ENCODE measurements around the gene CCDC71. TPM values are rescaled to one million over a fixed set of nuclear protein-coding genes. Genes with fewer than 3 reads are reported as not detected.

CCDC71 gene
- total and polyA plus RNA-seq, 9 of the 15 experiments (the other 6 are each of a cell fraction or from before 2014, with no cell fraction given), result 0.13 to 19.3 (median 14.3) TPM

DNA sequence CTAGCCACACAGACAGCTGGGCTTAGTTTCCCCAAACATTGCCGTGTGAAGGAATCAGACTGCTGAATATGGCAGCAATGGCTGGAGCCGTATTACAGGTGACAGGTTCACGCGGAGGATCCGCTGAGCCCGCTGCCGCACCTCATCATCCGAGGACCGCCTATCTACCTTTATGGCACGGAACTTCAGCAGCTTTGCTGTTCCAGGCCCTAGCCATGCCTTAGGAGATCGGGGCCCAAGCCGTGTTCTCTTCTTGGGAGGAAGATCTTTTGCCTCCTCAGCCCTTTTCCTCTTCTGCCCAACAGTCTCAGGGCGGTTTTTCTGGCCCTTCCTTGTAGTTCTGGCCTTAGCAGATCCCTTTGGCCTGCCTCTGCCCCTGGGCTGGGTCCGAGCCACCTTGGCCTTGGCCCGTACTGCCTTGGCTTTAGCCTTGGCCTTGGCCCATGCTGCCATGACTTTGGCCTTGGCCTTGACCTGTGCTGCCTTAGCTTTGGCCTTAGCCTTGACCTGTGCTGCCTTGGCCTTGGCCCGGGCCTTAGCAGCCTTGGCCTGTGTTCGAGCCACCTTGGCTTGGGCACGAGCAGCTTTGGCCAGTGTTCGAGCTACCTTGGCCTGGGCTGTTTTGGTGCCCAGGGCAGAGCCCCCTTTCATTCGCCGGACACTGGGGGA lies 3.2 kb downstream of the CCDC71 start:
- intact Hi-C loops (cut with micrococcal nuclease) (loop anchor here (10.0 kb wide), 1 partner anchor 138 kb away; the partner anchor contains the start of genes IMPDH2 and NDUFAF3), in situ Hi-C loops (cut with MboI) (loop anchor here (25.0 kb wide), 1 partner anchor 274 kb away; the partner anchor contains the start of gene NICN1)
- Histone ChIP-seq H3K79me2 (ENCODE audit: control insufficient read depth, insufficient read depth, low read length) (peaks cover 26% of the 10 kb centered on the region), H3K36me3 (ENCODE audit: control insufficient read depth, insufficient read depth, low read length) (peaks cover 32% of the 10 kb centered on the region; the same call in 2 of the 3 replicates), H3K4me1 (replicated peaks in 1 of 2; ENCODE audit: control insufficient read depth in 2 of 2, insufficient read depth in 2 of 2, low read length in 2 of 2) (peaks cover 7 to 22% of the 10 kb centered on the region in 2 experiments; a peak in 3 of 5 replicates), H2AFZ (ENCODE audit: low read depth, low read length) (no peak overlapping the region), H3K9me1 (ENCODE audit: control insufficient read depth, insufficient read depth, low read length) (no peaks in the 10 kb centered on the region), H3K4me2 (ENCODE audit: insufficient read depth, low read length) (no peak overlapping the region), H3K9me3 (replicated peaks; ENCODE audit: control insufficient read depth, insufficient read depth, low read depth, low read length) (peaks cover 5% of the 10 kb centered on the region; the same call in 1 of the 2 replicates), H3K27me3 (ENCODE audit: control insufficient read depth in 2 of 2, insufficient read depth in 2 of 2, low read length in 2 of 2) (no peaks in the 10 kb centered on the region), H3K4me3 (no peak overlapping the region), H3K9ac (ENCODE audit: insufficient read depth in 1 of 2, low read depth in 2 of 2, low read length in 2 of 2) (peak overlapping the region in 1 of 2 experiments; percentile 17; a peak in 1 of 4 replicates), H3K27ac (ENCODE audit: extremely low read depth, low read depth, low read length) (no peak overlapping the region), H4K20me1 (replicated peaks; ENCODE audit: control insufficient read depth, insufficient read depth, low read length) (no peaks in the 10 kb centered on the region)
- POLR2A ChIA-PET, result interaction anchor here (1.1 kb wide), 1 partner anchor 10 kb away, joined by 3 read pairs; no protein-coding TSS in a partner anchor
- 97% methylated on average over 17 of the region's 21 CpGs for WGBS (ENCODE audit: insufficient coverage, low coverage, missing lambda C conversion rate)
- CTCF ChIA-PET (ENCODE audit: low intra/inter-chr PET ratio), result no interaction called here
- ATAC-seq (no peak), FAIRE-seq (no peak), DNase-seq (ENCODE audit: extremely low read depth in 1 of 4, low spot score in 3 of 4) (no peak)
- BruUV-seq (replicated peaks), result no TSS peak
- TF ChIP-seq, protein P1, sequence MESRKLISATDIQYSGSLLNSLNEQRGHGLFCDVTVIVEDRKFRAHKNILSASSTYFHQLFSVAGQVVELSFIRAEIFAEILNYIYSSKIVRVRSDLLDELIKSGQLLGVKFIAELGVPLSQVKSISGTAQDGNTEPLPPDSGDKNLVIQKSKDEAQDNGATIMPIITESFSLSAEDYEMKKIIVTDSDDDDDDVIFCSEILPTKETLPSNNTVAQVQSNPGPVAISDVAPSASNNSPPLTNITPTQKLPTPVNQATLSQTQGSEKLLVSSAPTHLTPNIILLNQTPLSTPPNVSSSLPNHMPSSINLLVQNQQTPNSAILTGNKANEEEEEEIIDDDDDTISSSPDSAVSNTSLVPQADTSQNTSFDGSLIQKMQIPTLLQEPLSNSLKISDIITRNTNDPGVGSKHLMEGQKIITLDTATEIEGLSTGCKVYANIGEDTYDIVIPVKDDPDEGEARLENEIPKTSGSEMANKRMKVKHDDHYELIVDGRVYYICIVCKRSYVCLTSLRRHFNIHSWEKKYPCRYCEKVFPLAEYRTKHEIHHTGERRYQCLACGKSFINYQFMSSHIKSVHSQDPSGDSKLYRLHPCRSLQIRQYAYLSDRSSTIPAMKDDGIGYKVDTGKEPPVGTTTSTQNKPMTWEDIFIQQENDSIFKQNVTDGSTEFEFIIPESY (CRISPR knock-in tag; IDR thresholded peaks at IDR 0.05), result no peak
- no peak for TF ChIP-seq NR1H2 (CRISPR knock-in tag; IDR thresholded peaks at IDR 0.05)
- TF ChIP-seq ZNF696 (CRISPR knock-in tag; conservative IDR thresholded peaks at IDR 0.05), result no peak
- TF ChIP-seq TCF3 (CRISPR knock-in tag; IDR thresholded peaks at IDR 0.05), result no peak
- TF ChIP-seq NFRKB (IDR thresholded peaks at IDR 0.05; ENCODE audit: low read depth), result no peak
- TF ChIP-seq NFE2L1 (tag; IDR thresholded peaks at IDR 0.05; ENCODE audit: borderline replicate concordance, low read depth), result no peak
- TF ChIP-seq, protein P2, sequence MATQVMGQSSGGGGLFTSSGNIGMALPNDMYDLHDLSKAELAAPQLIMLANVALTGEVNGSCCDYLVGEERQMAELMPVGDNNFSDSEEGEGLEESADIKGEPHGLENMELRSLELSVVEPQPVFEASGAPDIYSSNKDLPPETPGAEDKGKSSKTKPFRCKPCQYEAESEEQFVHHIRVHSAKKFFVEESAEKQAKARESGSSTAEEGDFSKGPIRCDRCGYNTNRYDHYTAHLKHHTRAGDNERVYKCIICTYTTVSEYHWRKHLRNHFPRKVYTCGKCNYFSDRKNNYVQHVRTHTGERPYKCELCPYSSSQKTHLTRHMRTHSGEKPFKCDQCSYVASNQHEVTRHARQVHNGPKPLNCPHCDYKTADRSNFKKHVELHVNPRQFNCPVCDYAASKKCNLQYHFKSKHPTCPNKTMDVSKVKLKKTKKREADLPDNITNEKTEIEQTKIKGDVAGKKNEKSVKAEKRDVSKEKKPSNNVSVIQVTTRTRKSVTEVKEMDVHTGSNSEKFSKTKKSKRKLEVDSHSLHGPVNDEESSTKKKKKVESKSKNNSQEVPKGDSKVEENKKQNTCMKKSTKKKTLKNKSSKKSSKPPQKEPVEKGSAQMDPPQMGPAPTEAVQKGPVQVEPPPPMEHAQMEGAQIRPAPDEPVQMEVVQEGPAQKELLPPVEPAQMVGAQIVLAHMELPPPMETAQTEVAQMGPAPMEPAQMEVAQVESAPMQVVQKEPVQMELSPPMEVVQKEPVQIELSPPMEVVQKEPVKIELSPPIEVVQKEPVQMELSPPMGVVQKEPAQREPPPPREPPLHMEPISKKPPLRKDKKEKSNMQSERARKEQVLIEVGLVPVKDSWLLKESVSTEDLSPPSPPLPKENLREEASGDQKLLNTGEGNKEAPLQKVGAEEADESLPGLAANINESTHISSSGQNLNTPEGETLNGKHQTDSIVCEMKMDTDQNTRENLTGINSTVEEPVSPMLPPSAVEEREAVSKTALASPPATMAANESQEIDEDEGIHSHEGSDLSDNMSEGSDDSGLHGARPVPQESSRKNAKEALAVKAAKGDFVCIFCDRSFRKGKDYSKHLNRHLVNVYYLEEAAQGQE (IDR thresholded peaks at IDR 0.05; ENCODE audit: borderline replicate concordance), result no peak
- TF ChIP-seq, protein P2 (CRISPR knock-in tag; IDR thresholded peaks at IDR 0.05; ENCODE audit: low read depth), result no peak
- no peak for TF ChIP-seq NFYB (IDR thresholded peaks at IDR 0.05; ENCODE audit: extremely low read depth, insufficient read length)
- peak; percentile 31; the same call in 1 of the 2 replicates for TF ChIP-seq SUPT5H (IDR thresholded peaks at IDR 0.05)
- no peak for TF ChIP-seq NFATC3 (IDR thresholded peaks at IDR 0.05)
